B cell (primary cell): Measurements from ENCODE around the gene XRCC1. TPM values are rescaled to one million over a fixed set of nuclear protein-coding genes. Genes with fewer than 3 reads are reported as not detected.

ENCODE experiments used
- ATAC-seq: fragments of 200-7000 bp; cut with Tn5 transposase; one replicate; pipeline ENCODE4 v1.10.0; 2021; ENCODE audit warnings: low read depth, mild to moderate bottlenecking, moderate number of reproducible peaks, moderate library complexity
- CTCF ChIA-PET: fragments of 350-600 bp; sonication (Branson Sonifier 250); formaldehyde crosslinking; loops from one replicate; lab custom pipeline; 2021; ENCODE audit warnings: antibody characterized with exemption, inconsistent platforms; lab: Charles Lee
- POLR2A ChIA-PET: fragments of 350-600 bp; sonication (Branson Sonifier 250); formaldehyde crosslinking; loops from one replicate; lab custom pipeline; 2021; ENCODE audit warnings: antibody characterized with exemption; lab: Charles Lee
- DNase-seq: peaks from one replicate; pipeline ENCODE4 v3.0.0; 2013
- H2AFZ ChIP-seq: 2 replicates; pipeline ENCODE4 v1.6.1; 2012; ENCODE audit warnings: mild to moderate bottlenecking, low read depth, low read length; ENCODE audit not compliant: insufficient read depth, poor library complexity, severe bottlenecking
- H3K27ac ChIP-seq, 2 donors: 1 replicate in 1 of 2; 2 replicates in 1 of 2; pipeline ENCODE4 v1.5.1; 2012 to 2013; ENCODE audit warnings: low read length in 2 of 2, mild to moderate bottlenecking in 2 of 2, moderate library complexity in 1 of 2
- H3K27me3 ChIP-seq, 4 experiments: fragments of 200-600 bp in 1 of 4; sonication (generic) in 1 of 4; replicated peaks in 1 of 4; 1 replicate in 2 of 4; 2 replicates in 2 of 4; pipeline versions ENCODE4 v1.6.1 to v1.7.0; 2013 to 2016; ENCODE audit warnings: low read length in 3 of 4, mild to moderate bottlenecking in 2 of 4, mixed read lengths in 1 of 4, moderate library complexity in 1 of 4; ENCODE audit not compliant: insufficient read depth in 4 of 4, control insufficient read depth in 3 of 4; ENCODE audit errors: control extremely low read depth in 1 of 4
- H3K36me3 ChIP-seq, 2 experiments: replicated peaks in 1 of 2; 1 replicate in 1 of 2; 2 replicates in 1 of 2; pipeline versions ENCODE4 v1.6.1 to v1.7.1; 2013; ENCODE audit warnings: low read length in 1 of 2; ENCODE audit not compliant: insufficient read depth in 2 of 2, control insufficient read depth in 1 of 2; ENCODE audit errors: control extremely low read depth in 1 of 2, extremely low read depth in 1 of 2
- H3K4me1 ChIP-seq, 2 donors: fragments of 200-600 bp in 1 of 2; sonication (generic) in 1 of 2; 1 replicate in 1 of 2; 2 replicates in 1 of 2; pipeline versions ENCODE4 v1.5.1 to v1.6.1; 2013 to 2017; ENCODE audit warnings: low read length in 2 of 2; ENCODE audit not compliant: control insufficient read depth in 2 of 2, insufficient read depth in 2 of 2
- H3K4me2 ChIP-seq: replicated peaks from 2 replicates; pipeline ENCODE3; 2012; ENCODE audit warnings: mild to moderate bottlenecking, low read depth, low read length; ENCODE audit not compliant: poor library complexity, severe bottlenecking
- H3K4me3 ChIP-seq, 5 experiments: fragments of 200-600 bp in 1 of 5; sonication (generic) in 1 of 5; 1 replicate in 3 of 5; 2 replicates in 2 of 5; pipeline versions ENCODE4 v1.5.1 to v1.7.0; 2011 to 2016; ENCODE audit warnings: low read length in 4 of 5, mild to moderate bottlenecking in 4 of 5, low read depth in 2 of 5, control low read depth in 1 of 5, moderate library complexity in 1 of 5; ENCODE audit not compliant: insufficient read depth in 1 of 5; ENCODE audit errors: control extremely low read depth in 1 of 5, extremely low read depth in 1 of 5
- H3K79me2 ChIP-seq: fragments of 200-600 bp; sonication (generic); one replicate; pipeline ENCODE4 v1.6.0; 2016; ENCODE audit warnings: low read length; ENCODE audit not compliant: control insufficient read depth, insufficient read depth
- H3K9ac ChIP-seq: fragments of 200-600 bp; sonication (generic); 2 replicates; pipeline ENCODE4 v1.6.1; 2017; ENCODE audit warnings: mild to moderate bottlenecking, low read length, moderate library complexity
- H3K9me3 ChIP-seq, 3 donors: one replicate each; pipeline versions ENCODE4 v1.6.1 to v1.7.1; 2013; ENCODE audit warnings: low read length in 2 of 3; ENCODE audit not compliant: control insufficient read depth in 2 of 3, insufficient read depth in 1 of 3; ENCODE audit errors: control extremely low read depth in 1 of 3
- H4K20me1 ChIP-seq: 2 replicates; pipeline ENCODE4 v1.6.0; 2012; ENCODE audit warnings: mild to moderate bottlenecking, low read length; ENCODE audit not compliant: insufficient read depth, control insufficient read depth, poor library complexity, severe bottlenecking
- H3K27ac Mint-ChIP-seq: one replicate; pipeline ENCODE4 v1.8.0; 2021; ENCODE audit warnings: mixed read lengths
- H3K27me3 Mint-ChIP-seq: one replicate; pipeline ENCODE4 v1.8.0; 2021; ENCODE audit warnings: mixed read lengths
- H3K4me1 Mint-ChIP-seq: one replicate; pipeline ENCODE4 v1.8.0; 2021; ENCODE audit warnings: mixed read lengths
- H3K4me3 Mint-ChIP-seq: one replicate; pipeline ENCODE4 v1.8.0; 2021; ENCODE audit warnings: mixed read lengths
- H3K9me3 Mint-ChIP-seq: one replicate; pipeline ENCODE4 v1.8.0; 2022; ENCODE audit warnings: mixed read lengths; ENCODE audit not compliant: insufficient read depth
- EZH2 ChIP-seq: IDR thresholded peaks from 2 replicates; pipeline ENCODE4 v1.6.1; 2012; ENCODE audit warnings: borderline replicate concordance, low read depth, mild to moderate bottlenecking, moderate library complexity, low read length; ENCODE audit not compliant: insufficient read depth, poor library complexity, severe bottlenecking
- WGBS: methylation state at CpG from one replicate; pipeline ENCODE4 v1.1.5; 2013; ENCODE audit warnings: missing lambda C conversion rate; ENCODE audit not compliant: insufficient coverage; 5-methylcytosine and 5-hydroxymethylcytosine counted together
- intact Hi-C: fragments of 100-400 bp; cut with micrococcal nuclease; formaldehyde crosslinking; loops from one replicate; pipeline ENCODE4 v1.10.0; 2022
- polyA plus RNA-seq: library from polyadenylated mRNA; depleted of rRNA; stranded (reverse); fragments of >200 nt; gene quantifications from 2 replicates; pipeline ENCODE4 v1.2.3, GENCODE V29; 2012
- total RNA-seq, 2 donors: library from RNA; stranded (reverse); fragments of 120-200 nt in 1 of 2; gene quantifications; 1 replicate in 1 of 2; 2 replicates in 1 of 2; pipeline versions ENCODE4 v1.2.3 to v1.2.4, GENCODE V29; 2013 to 2022
- TF ChIP-seq, protein P1 (sequence below): fragments of 200-600 bp; IDR thresholded peaks from one replicate; pipeline ENCODE4 v1.8.0; 2022; ENCODE audit warnings: antibody characterized with exemption, mild to moderate bottlenecking

XRCC1 gene
- total and polyA plus RNA-seq, 2 donors (not counting 1 experiment from before 2014, with no cell fraction given): 34.6 to 38.2 TPM

- H3K27ac Mint-ChIP-seq: no peak overlapping the region
- intact Hi-C loops: no loop called here
Observed at GRCh38 chr19:43545276-43545675, 30.1 kb downstream of the XRCC1 start.

GRCh38 chr19:43544077-43544476, 31.2 kb downstream of the XRCC1 start:
- no peak overlapping the region for H2AFZ ChIP-seq
- H3K36me3 ChIP-seq: peaks cover 0 to 50% of the 10 kb centered on the region in 2 experiments
- no peaks in the 10 kb centered on the region for H3K79me2 ChIP-seq
- no peaks in the 10 kb centered on the region for H4K20me1 ChIP-seq
- no peak for ATAC-seq
- no peak for DNase-seq
- no peaks in the 10 kb centered on the region for H3K4me1 Mint-ChIP-seq
- no peaks in the 10 kb centered on the region for H3K27me3 ChIP-seq
- H3K27ac Mint-ChIP-seq: no peak overlapping the region
- H3K4me1 ChIP-seq: no peaks in the 10 kb centered on the region
- H3K27me3 Mint-ChIP-seq: no peaks in the 10 kb centered on the region
- H3K9me3 Mint-ChIP-seq: peaks cover 3% of the 10 kb centered on the region
- no peak overlapping the region for H3K4me2 ChIP-seq
- no peak overlapping the region for H3K9ac ChIP-seq
- no peak overlapping the region for H3K27ac ChIP-seq
- TF ChIP-seq, protein P1, sequence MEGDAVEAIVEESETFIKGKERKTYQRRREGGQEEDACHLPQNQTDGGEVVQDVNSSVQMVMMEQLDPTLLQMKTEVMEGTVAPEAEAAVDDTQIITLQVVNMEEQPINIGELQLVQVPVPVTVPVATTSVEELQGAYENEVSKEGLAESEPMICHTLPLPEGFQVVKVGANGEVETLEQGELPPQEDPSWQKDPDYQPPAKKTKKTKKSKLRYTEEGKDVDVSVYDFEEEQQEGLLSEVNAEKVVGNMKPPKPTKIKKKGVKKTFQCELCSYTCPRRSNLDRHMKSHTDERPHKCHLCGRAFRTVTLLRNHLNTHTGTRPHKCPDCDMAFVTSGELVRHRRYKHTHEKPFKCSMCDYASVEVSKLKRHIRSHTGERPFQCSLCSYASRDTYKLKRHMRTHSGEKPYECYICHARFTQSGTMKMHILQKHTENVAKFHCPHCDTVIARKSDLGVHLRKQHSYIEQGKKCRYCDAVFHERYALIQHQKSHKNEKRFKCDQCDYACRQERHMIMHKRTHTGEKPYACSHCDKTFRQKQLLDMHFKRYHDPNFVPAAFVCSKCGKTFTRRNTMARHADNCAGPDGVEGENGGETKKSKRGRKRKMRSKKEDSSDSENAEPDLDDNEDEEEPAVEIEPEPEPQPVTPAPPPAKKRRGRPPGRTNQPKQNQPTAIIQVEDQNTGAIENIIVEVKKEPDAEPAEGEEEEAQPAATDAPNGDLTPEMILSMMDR: no peak
- no peak for TF ChIP-seq EZH2
- H3K9me3 ChIP-seq: no peaks in the 10 kb centered on the region
- CTCF ChIA-PET: no interaction called here
- intact Hi-C loops: no loop called here
- H3K4me3 ChIP-seq: no peak overlapping the region
- H3K4me3 Mint-ChIP-seq: no peak overlapping the region
- POLR2A ChIA-PET: no interaction called here
- 98% methylated on average over 9 of the region's 9 CpGs for WGBS

More at GRCh38 chr19:43545276-43545675, 30.1 kb downstream of the XRCC1 start:
- ATAC-seq (no peak), DNase-seq (no peak)
- Histone ChIP-seq H3K9ac (no peak overlapping the region), H2AFZ (no peak overlapping the region), H3K9me3 (no peaks in the 10 kb centered on the region), H4K20me1 (no peaks in the 10 kb centered on the region), H3K4me2 (no peak overlapping the region), H3K36me3 (peaks cover under 1 to 55% of the 10 kb centered on the region in 2 experiments), H3K4me3 (no peak overlapping the region), H3K27ac (no peak overlapping the region), H3K79me2 (no peaks in the 10 kb centered on the region), H3K27me3 (no peaks in the 10 kb centered on the region), H3K4me1 (no peaks in the 10 kb centered on the region)
- TF ChIP-seq EZH2: no peak
- TF ChIP-seq, protein P1: no peak
- ChIA-PET POLR2A (no interaction called here), CTCF (no interaction called here)
- Mint-ChIP-seq H3K27me3 (no peaks in the 10 kb centered on the region), H3K9me3 (no peaks in the 10 kb centered on the region), H3K4me3 (no peak overlapping the region), H3K4me1 (no peaks in the 10 kb centered on the region)
- 97% methylated on average over 5 of the region's 5 CpGs for WGBS
